Mesenteric fat pad (tissue), 1 donor: ENCODE measurements around the gene PUS1. TPM values are rescaled to one million over a fixed set of nuclear protein-coding genes. Genes with fewer than 3 reads are reported as not detected.
"Not testable (repeated sequence)": the region's sequence is repeated elsewhere in the genome, so short reads cannot be mapped to it uniquely, and the experiment has no call there.

Experiments used
- DNase-seq: peaks from one replicate; pipeline ENCODE4 v3.0.0-alpha.2; 2020; ENCODE audit warnings: low spot score
- total RNA-seq: library from RNA; stranded (reverse); fragmentation: NEBNext Ultra II Directional; extraction: Animal tissue kit (Norgen Biotek cat#: 25700); gene quantifications from one replicate; pipeline ENCODE4 v1.2.1, GENCODE V29; 2021
- donor health status: DM: yes; HTN: yes; CAD: no.

PUS1 gene
- total RNA-seq, 1 donor from 2014 or later = 38.1 TPM

- DNase-seq = no peak
Observed at GRCh38 chr12:131933387-131933786, 4.3 kb downstream of the PUS1 start.

GRCh38 chr12:131934535-131934934 is 5.5 kb downstream of the PUS1 start:
- no peak for DNase-seq

- DNase-seq = no peak
Observed at GRCh38 chr12:131938082-131938481, 9.0 kb downstream of the PUS1 start.

GRCh38 chr12:131939007-131939406 is 9.9 kb downstream of the PUS1 start:
- DNase-seq = no peak

- DNase-seq = no peak
Observed at GRCh38 chr12:131940141-131940547, 11.1 kb downstream of the PUS1 start.

- no peak for DNase-seq
Observed at GRCh38 chr12:131941116-131941986, 12.3 kb downstream of the PUS1 start.

- DNase-seq = no peak
Observed at GRCh38 chr12:131941987-131942341, 12.9 kb downstream of the PUS1 start.

GRCh38 chr12:131942671-131943070 is 13.6 kb downstream of the PUS1 start:
- DNase-seq = no peak

GRCh38 chr12:131943389-131943788 is 14.3 kb downstream of the PUS1 start:
- peak; percentile 82 for DNase-seq

GRCh38 chr12:131943876-131944275 is 14.8 kb downstream of the PUS1 start:
- DNase-seq = peak; percentile 65

- DNase-seq = peak; percentile 87
Observed at GRCh38 chr12:131944601-131945251, 15.7 kb downstream of the PUS1 start.

GRCh38 chr12:131946757-131947156 is 17.7 kb downstream of the PUS1 start:
- peak; percentile 26 for DNase-seq

GRCh38 chr12:131947482-131948027 is 18.5 kb downstream of the PUS1 start:
- DNase-seq = peak; percentile 65

GRCh38 chr12:131948166-131948712 is 19.2 kb downstream of the PUS1 start:
- DNase-seq = peak; percentile 28

- DNase-seq = not testable (repeated sequence)
Observed at GRCh38 chr12:131948713-131949430, 19.8 kb downstream of the PUS1 start.

- DNase-seq = peak; percentile 99
Observed at GRCh38 chr12:131949431-131950181, 20.5 kb downstream of the PUS1 start, which contains the start of gene EP400. Gene EP400 (plus strand): TSS chr12:131949942. CDS start chr12:131960620, 10,678 bp downstream.

GRCh38 chr12:131950182-131950913 is 21.3 kb downstream of the PUS1 start:
- peak; percentile 90 for DNase-seq

GRCh38 chr12:131953810-131954209 is 24.7 kb downstream of the PUS1 start:
- DNase-seq = peak; percentile 64

- peak; percentile 35 for DNase-seq
Observed at GRCh38 chr12:131954460-131954859, 25.4 kb downstream of the PUS1 start.

- DNase-seq = peak; percentile 73
Observed at GRCh38 chr12:131959116-131959515, 30.0 kb downstream of the PUS1 start.
